Astrocyte (in vitro differentiated cells and primary cell): Measurements from ENCODE around the gene ELAVL2. TPM values are rescaled to one million over a fixed set of nuclear protein-coding genes. Genes with fewer than 3 reads are reported as not detected.

Experiments
- DNase-seq: peaks from one replicate; pipeline ENCODE4 v3.0.0-alpha.2; 2010; ENCODE audit warnings: low read depth
- FAIRE-seq: peaks from 2 replicates; lab custom pipeline; 2011; peaks lifted over from hg19 to GRCh38; lab: Jason Lieb, UNC
- H2AFZ ChIP-seq: 2 replicates; pipeline ENCODE4 v1.6.0; 2012; ENCODE audit warnings: low read depth, low read length, inconsistent platforms
- H3K27ac ChIP-seq: 2 replicates; pipeline ENCODE4 v1.5.1; 2011; ENCODE audit warnings: low read depth, low read length, inconsistent platforms
- H3K27me3 ChIP-seq: 2 replicates; pipeline ENCODE4 v1.6.0; 2011; ENCODE audit warnings: low read length, inconsistent platforms; ENCODE audit not compliant: insufficient read depth
- H3K36me3 ChIP-seq: 2 replicates; pipeline ENCODE4 v1.5.1; 2011; ENCODE audit warnings: low read length, inconsistent platforms; ENCODE audit not compliant: insufficient read depth
- H3K4me1 ChIP-seq: 2 replicates; pipeline ENCODE4 v1.5.1; 2011; ENCODE audit warnings: low read length, inconsistent platforms; ENCODE audit not compliant: insufficient read depth
- H3K4me2 ChIP-seq: 2 replicates; pipeline ENCODE4 v1.6.0; 2012; ENCODE audit warnings: low read length, inconsistent platforms
- H3K4me3 ChIP-seq: 2 replicates; pipeline ENCODE4 v1.5.1; 2011; ENCODE audit warnings: low read depth, mild to moderate bottlenecking, low read length, inconsistent platforms; ENCODE audit not compliant: insufficient read depth
- H3K79me2 ChIP-seq: 2 replicates; pipeline ENCODE4 v1.6.0; 2012; ENCODE audit warnings: mild to moderate bottlenecking, low read length, inconsistent platforms; ENCODE audit not compliant: insufficient read depth
- H3K9ac ChIP-seq: 2 replicates; pipeline ENCODE4 v1.6.0; 2012; ENCODE audit warnings: mild to moderate bottlenecking, low read length, inconsistent platforms
- H3K9me3 ChIP-seq: 2 replicates; pipeline ENCODE4 v1.5.1; 2012; ENCODE audit warnings: low read depth, mild to moderate bottlenecking, low read length, inconsistent platforms; ENCODE audit not compliant: insufficient read depth
- H4K20me1 ChIP-seq: 2 replicates; pipeline ENCODE4 v1.6.0; 2012; ENCODE audit warnings: low read length, inconsistent platforms; ENCODE audit not compliant: insufficient read depth
- H3K27ac Mint-ChIP-seq: one replicate; pipeline ENCODE4 v1.8.0; 2021; ENCODE audit warnings: mild to moderate bottlenecking, mixed read lengths; ENCODE audit not compliant: unreplicated experiment
- H3K27me3 Mint-ChIP-seq: one replicate; pipeline ENCODE4 v1.8.0; 2021; ENCODE audit warnings: low read depth, mixed read lengths; ENCODE audit not compliant: unreplicated experiment
- H3K36me3 Mint-ChIP-seq: one replicate; pipeline ENCODE4 v1.8.0; 2021; ENCODE audit warnings: low read depth, mixed read lengths; ENCODE audit not compliant: unreplicated experiment
- H3K4me1 Mint-ChIP-seq: one replicate; pipeline ENCODE4 v1.8.0; 2021; ENCODE audit warnings: low read depth, mixed read lengths; ENCODE audit not compliant: unreplicated experiment
- H3K4me3 Mint-ChIP-seq: one replicate; pipeline ENCODE4 v1.8.0; 2021; ENCODE audit warnings: mild to moderate bottlenecking, moderate library complexity, mixed read lengths; ENCODE audit not compliant: unreplicated experiment
- H3K9me3 Mint-ChIP-seq: one replicate; pipeline ENCODE4 v1.8.0; 2021; ENCODE audit warnings: mild to moderate bottlenecking, mixed read lengths; ENCODE audit not compliant: unreplicated experiment
- EZH2 ChIP-seq: IDR thresholded peaks from 2 replicates; pipeline ENCODE4 v1.6.1; 2012; ENCODE audit warnings: mild to moderate bottlenecking, low read length, inconsistent platforms; ENCODE audit not compliant: insufficient read depth
- total RNA-seq: library from RNA; stranded (reverse); gene quantifications from 2 replicates; pipeline ENCODE4 v1.2.1, GENCODE V29; 2021
- TF ChIP-seq, protein P1 (sequence below): IDR thresholded peaks from 2 replicates; pipeline ENCODE4 v1.5.1; 2011; ENCODE audit warnings: low read depth, mild to moderate bottlenecking, inconsistent platforms, low read length, moderate library complexity; ENCODE audit not compliant: insufficient read depth

ELAVL2 gene
- total RNA-seq, 1 donor from 2014 or later = 22.2 TPM

DNA sequence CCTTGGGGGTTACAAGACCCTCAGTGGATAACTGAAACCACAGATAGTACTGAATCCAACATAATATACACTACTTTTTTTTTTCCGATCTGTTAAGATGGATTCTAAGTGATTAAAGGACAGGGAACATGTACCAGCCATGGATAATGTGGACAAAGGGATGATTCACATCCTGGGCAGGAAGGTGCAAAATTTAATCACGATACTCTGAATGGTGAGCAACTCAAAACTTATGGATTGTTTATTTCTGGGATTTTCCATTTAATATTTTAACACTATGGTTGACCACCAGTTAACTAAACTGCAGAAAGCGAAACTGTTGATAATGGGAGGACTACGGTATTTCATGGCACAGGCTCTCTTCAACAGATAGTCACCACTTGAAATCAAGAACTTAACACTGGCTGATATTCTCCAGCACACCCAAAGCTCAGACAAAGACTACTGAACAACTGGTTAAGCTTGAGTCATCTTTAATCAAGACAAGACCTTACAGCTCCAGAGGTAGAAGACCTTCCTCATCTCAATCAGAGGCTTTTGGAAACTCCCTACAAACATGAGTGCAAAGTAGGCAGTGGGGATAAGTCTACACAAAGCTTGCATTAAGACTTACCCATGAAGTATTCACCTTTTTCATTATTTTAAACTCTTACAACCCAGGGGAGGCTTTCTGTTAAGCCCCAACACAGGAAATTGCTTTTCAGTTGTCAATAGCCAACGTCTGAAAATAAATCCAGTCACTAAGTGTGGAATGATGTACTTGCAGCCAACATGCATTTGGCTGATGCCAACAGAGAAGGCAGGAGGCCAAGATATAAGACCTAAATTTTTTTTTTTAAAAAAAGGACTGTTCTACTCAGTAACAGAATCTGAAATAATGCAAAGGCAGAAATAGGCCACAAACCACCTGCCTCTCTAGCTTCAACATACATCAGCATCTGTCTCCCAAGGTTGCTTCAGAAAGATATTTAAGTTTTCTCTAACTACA, 78.7 kb downstream of the ELAVL2 start:
- Histone ChIP-seq H3K27me3 (no peaks in the 10 kb centered on the region), H3K36me3 (no peaks in the 10 kb centered on the region), H3K9me3 (no peaks in the 10 kb centered on the region), H3K9ac (no peak overlapping the region), H3K27ac (no peak overlapping the region), H3K4me1 (no peaks in the 10 kb centered on the region), H4K20me1 (no peaks in the 10 kb centered on the region), H3K79me2 (no peaks in the 10 kb centered on the region), H3K4me3 (no peak overlapping the region), H2AFZ (no peak overlapping the region), H3K4me2 (no peak overlapping the region)
- no peak for TF ChIP-seq EZH2
- TF ChIP-seq, protein P1, sequence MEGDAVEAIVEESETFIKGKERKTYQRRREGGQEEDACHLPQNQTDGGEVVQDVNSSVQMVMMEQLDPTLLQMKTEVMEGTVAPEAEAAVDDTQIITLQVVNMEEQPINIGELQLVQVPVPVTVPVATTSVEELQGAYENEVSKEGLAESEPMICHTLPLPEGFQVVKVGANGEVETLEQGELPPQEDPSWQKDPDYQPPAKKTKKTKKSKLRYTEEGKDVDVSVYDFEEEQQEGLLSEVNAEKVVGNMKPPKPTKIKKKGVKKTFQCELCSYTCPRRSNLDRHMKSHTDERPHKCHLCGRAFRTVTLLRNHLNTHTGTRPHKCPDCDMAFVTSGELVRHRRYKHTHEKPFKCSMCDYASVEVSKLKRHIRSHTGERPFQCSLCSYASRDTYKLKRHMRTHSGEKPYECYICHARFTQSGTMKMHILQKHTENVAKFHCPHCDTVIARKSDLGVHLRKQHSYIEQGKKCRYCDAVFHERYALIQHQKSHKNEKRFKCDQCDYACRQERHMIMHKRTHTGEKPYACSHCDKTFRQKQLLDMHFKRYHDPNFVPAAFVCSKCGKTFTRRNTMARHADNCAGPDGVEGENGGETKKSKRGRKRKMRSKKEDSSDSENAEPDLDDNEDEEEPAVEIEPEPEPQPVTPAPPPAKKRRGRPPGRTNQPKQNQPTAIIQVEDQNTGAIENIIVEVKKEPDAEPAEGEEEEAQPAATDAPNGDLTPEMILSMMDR = no peak
- Mint-ChIP-seq H3K9me3 (no peaks in the 10 kb centered on the region), H3K4me1 (peaks cover 23% of the 10 kb centered on the region), H3K4me3 (no peak overlapping the region), H3K27ac (no peak overlapping the region), H3K27me3 (no peaks in the 10 kb centered on the region), H3K36me3 (peaks cover 1% of the 10 kb centered on the region)
- FAIRE-seq (no peak), DNase-seq (no peak)

DNA sequence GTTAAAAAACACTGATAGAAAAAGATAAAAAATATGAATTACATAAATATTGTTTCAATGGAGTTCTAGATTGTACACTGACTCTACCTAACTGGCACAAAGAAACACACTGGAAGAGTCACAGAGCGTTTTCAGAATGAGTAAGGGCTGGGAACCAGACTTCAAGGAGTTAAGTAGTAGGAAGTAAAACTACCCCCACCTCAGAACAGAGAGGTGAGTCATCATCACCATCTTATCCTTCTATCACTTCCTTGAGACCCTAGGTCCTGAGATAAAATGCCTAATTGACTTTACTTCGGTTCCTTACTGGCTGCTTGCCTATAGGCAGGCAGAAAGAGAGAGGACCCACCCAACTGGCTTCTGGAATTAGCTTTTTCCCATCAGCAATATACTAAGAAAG, 79.7 kb downstream of the ELAVL2 start:
- Histone ChIP-seq H3K79me2 (no peaks in the 10 kb centered on the region), H3K36me3 (no peaks in the 10 kb centered on the region), H4K20me1 (no peaks in the 10 kb centered on the region), H3K9me3 (no peaks in the 10 kb centered on the region), H3K4me2 (no peak overlapping the region), H2AFZ (no peak overlapping the region), H3K9ac (no peak overlapping the region), H3K4me1 (no peaks in the 10 kb centered on the region), H3K27ac (no peak overlapping the region), H3K27me3 (no peaks in the 10 kb centered on the region), H3K4me3 (no peak overlapping the region)
- Mint-ChIP-seq H3K36me3 (no peaks in the 10 kb centered on the region), H3K9me3 (no peaks in the 10 kb centered on the region), H3K4me3 (no peak overlapping the region), H3K4me1 (peaks cover 23% of the 10 kb centered on the region), H3K27me3 (no peaks in the 10 kb centered on the region), H3K27ac (no peak overlapping the region)
- DNase-seq (no peak), FAIRE-seq (no peak)
- TF ChIP-seq EZH2 = no peak
- TF ChIP-seq, protein P1 = no peak

DNA sequence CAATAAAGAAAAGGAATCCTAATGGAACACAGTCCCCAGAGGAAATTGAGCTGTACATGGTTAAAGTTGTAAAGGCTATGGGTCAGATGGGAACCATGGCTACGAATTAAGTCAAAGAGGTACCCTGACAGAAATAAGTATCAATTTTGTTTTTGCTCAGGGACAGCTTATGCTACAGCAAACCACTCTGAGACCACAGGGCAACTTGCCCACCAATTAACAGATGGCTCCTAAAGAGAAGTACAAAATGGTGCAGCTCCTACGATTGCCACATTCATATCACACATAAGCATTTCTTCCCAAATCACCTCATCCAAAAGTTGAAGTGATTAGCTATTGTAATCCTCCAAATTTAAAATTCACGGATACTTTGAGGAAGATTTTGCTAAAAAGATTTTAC, 83.0 kb downstream of the ELAVL2 start:
- TF ChIP-seq, protein P1 = no peak
- no peak for TF ChIP-seq EZH2
- Histone ChIP-seq H2AFZ (no peak overlapping the region), H3K27ac (no peak overlapping the region), H3K4me3 (no peak overlapping the region), H3K9ac (no peak overlapping the region), H3K79me2 (no peaks in the 10 kb centered on the region), H4K20me1 (no peaks in the 10 kb centered on the region), H3K9me3 (no peaks in the 10 kb centered on the region), H3K4me2 (no peak overlapping the region), H3K27me3 (no peaks in the 10 kb centered on the region), H3K4me1 (no peaks in the 10 kb centered on the region), H3K36me3 (no peaks in the 10 kb centered on the region)
- peaks cover 21% of the 10 kb centered on the region for H3K4me1 Mint-ChIP-seq
- H3K4me3 Mint-ChIP-seq = no peak overlapping the region
- H3K27ac Mint-ChIP-seq = no peak overlapping the region
- no peaks in the 10 kb centered on the region for H3K27me3 Mint-ChIP-seq
- no peaks in the 10 kb centered on the region for H3K9me3 Mint-ChIP-seq
- FAIRE-seq (no peak), DNase-seq (no peak)
- H3K36me3 Mint-ChIP-seq = peaks cover 3% of the 10 kb centered on the region
